ENCODE results near the gene GSTP1. TPM values are rescaled to one million over a fixed set of nuclear protein-coding genes. Genes with fewer than 3 reads are reported as not detected.

GSTP1 gene
- total RNA-seq, 1 experiment from 2014 or later, result 893 TPM

GRCh38 chr11:67607507-67607906 is 23.9 kb downstream of the GSTP1 start (continued):
- TF ChIP-seq REST (IDR thresholded peaks at IDR 0.05; ENCODE audit: low read depth), result no peak

GRCh38 chr11:67608486-67608885 is 24.9 kb downstream of the GSTP1 start:
- H3K4me2 ChIP-seq (ENCODE audit: low read length), result peak overlapping the region; percentile 92; the same call in 1 of the 2 replicates
- intact Hi-C loops (cut with micrococcal nuclease), result no loop called here
- ChIA-PET RAD21 (ENCODE audit: low non-redundant PET in 1 of 2, low total read pairs in 2 of 2, uncharacterized antibody in 2 of 2, unreplicated experiment in 2 of 2) (no interaction called here), POLR2A (interaction anchor here (1.1 kb wide), 1 partner anchor 25 kb away, joined by 3 read pairs; the partner anchor contains the start of gene GSTP1), CTCF (no interaction called here)
- peaks cover 27% of the 10 kb centered on the region for H3K79me2 ChIP-seq (ENCODE audit: insufficient read depth, low read length)
- H3K4me1 ChIP-seq (ENCODE audit: control insufficient read depth in 1 of 2, insufficient read depth in 2 of 2, low read length in 2 of 2), result peaks cover 6 to 21% of the 10 kb centered on the region in 2 experiments
- no peaks in the 10 kb centered on the region for H3K27me3 ChIP-seq (ENCODE audit: insufficient read depth, low read length)
- H3K4me3 ChIP-seq (replicated peaks in 1 of 2; ENCODE audit: low read depth in 1 of 2, low read length in 2 of 2), result no peak overlapping the region
- no peak overlapping the region for H2AFZ ChIP-seq (ENCODE audit: low read depth, low read length, poor library complexity, severe bottlenecking)
- no TSS peak for BruUV-seq (replicated peaks)
- no peak for DNase-seq (ENCODE audit: low read depth, low spot score)
- H3K9me2 ChIP-seq (ENCODE audit: insufficient read depth), result no peaks in the 10 kb centered on the region
- no peak for ATAC-seq
- H3K27ac ChIP-seq (ENCODE audit: low read depth, low read length), result no peak overlapping the region
- H4K20me1 ChIP-seq (ENCODE audit: insufficient read depth), result no peaks in the 10 kb centered on the region
- H3K9me3 ChIP-seq (ENCODE audit: control insufficient read depth in 1 of 2, insufficient read depth in 1 of 2, low read depth in 1 of 2, low read length in 2 of 2), result no peaks in the 10 kb centered on the region
- peaks cover 19 to 21% of the 10 kb centered on the region in 2 experiments; a peak in 3 of 4 replicates for H3K36me3 ChIP-seq (ENCODE audit: control insufficient read depth in 1 of 2, insufficient read depth in 2 of 2, low read length in 2 of 2)
- H3K9ac ChIP-seq (ENCODE audit: low read length), result no peak overlapping the region
- TF ChIP-seq TCF7L2 (IDR thresholded peaks at IDR 0.05; ENCODE audit: borderline replicate concordance, extremely low read depth, insufficient read depth, insufficient read length) (no peak), CTCF (IDR thresholded peaks at IDR 0.05 in 2 of 3, conservative IDR thresholded peaks at IDR 0.05 in 1 of 3; ENCODE audit: borderline replicate concordance in 1 of 3, insufficient read depth in 1 of 3, low read depth in 2 of 3, low read length in 2 of 3) (no peak), REST (IDR thresholded peaks at IDR 0.05; ENCODE audit: low read depth) (no peak), ZFX (IDR thresholded peaks at IDR 0.05) (no peak), EGR1 (IDR thresholded peaks at IDR 0.05; ENCODE audit: low read depth) (no peak), ELF1 (IDR thresholded peaks at IDR 0.05; ENCODE audit: borderline replicate concordance, low read depth) (no peak), ZBTB33 (IDR thresholded peaks at IDR 0.05; ENCODE audit: extremely low read depth, insufficient replicate concordance, low read length) (no peak), CBX3 (IDR thresholded peaks at IDR 0.05; ENCODE audit: low read depth) (no peak), FOSL1 (IDR thresholded peaks at IDR 0.05; ENCODE audit: low read depth) (no peak), JUND (IDR thresholded peaks at IDR 0.05) (no peak), EZH2phosphoT487 (IDR thresholded peaks at IDR 0.05; ENCODE audit: borderline replicate concordance) (no peak), SP1 (IDR thresholded peaks at IDR 0.05; ENCODE audit: low read depth) (no peak), POLR2A (IDR thresholded peaks at IDR 0.05; ENCODE audit: borderline replicate concordance, extremely low read depth, insufficient read depth, insufficient read length) (no peak), EZH2 (IDR thresholded peaks at IDR 0.05) (no peak)

All from HCT116 (cell line).